ENCODE results near the gene CFAP90.

The CFAP90 gene

DNA sequence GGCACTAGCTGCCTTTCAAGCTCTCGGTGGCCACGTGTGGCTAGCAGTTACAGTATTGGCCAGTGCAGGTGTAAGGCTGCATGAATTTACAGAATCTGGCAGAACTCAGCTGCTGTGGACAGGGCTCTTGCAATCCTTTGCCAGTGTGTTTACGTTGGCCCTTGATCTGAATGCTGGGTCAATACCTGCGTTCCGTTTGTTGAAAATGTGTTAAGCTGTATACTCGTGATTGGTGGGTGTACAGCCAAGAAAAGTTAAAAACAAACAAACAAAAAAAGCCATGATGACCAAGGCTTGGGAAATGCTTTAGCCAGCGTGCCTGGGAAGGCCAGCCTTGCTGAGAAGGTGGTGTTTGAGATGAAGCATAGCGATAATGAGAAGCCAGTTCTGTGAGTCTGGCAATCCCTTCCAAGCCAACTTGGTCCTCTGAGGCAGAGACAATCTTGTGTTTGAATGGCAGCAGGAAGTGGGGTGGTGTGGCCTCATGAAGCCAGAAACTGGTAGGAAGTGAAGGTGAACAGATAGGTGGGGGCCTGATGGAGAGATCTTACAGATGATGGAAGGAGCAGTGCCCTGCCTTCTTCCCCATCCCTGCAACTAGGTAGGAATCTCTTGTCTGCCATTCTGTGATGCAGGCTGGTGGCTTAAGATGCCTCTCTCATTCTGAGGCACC is 820 bp upstream of the CFAP90 start:
- H3K4me1 ChIP-seq (ENCODE audit: control insufficient read depth in 2 of 2, insufficient read depth in 2 of 2, low read length in 2 of 2): peaks cover 7 to 8% of the 10 kb centered on the region in 2 donors
- no peak overlapping the region for H3K9ac ChIP-seq (ENCODE audit: low read depth in 1 of 2, low read length in 2 of 2)
- H3K27me3 ChIP-seq (ENCODE audit: control insufficient read depth in 2 of 2, insufficient read depth in 2 of 2, low read length in 2 of 2): peaks cover 20 to 26% of the 10 kb centered on the region in 2 donors
- H3K4me3 ChIP-seq (ENCODE audit: low read length in 2 of 2): no peak overlapping the region
- no peaks in the 10 kb centered on the region for H3K9me3 ChIP-seq (ENCODE audit: control insufficient read depth in 2 of 2, low read length in 2 of 2)
- H3K36me3 ChIP-seq (ENCODE audit: control insufficient read depth in 2 of 2, insufficient read depth in 2 of 2, low read length in 2 of 2): no peaks in the 10 kb centered on the region
- H3K27ac ChIP-seq (ENCODE audit: low read depth in 2 of 2, low read length in 2 of 2): no peak overlapping the region

DNA sequence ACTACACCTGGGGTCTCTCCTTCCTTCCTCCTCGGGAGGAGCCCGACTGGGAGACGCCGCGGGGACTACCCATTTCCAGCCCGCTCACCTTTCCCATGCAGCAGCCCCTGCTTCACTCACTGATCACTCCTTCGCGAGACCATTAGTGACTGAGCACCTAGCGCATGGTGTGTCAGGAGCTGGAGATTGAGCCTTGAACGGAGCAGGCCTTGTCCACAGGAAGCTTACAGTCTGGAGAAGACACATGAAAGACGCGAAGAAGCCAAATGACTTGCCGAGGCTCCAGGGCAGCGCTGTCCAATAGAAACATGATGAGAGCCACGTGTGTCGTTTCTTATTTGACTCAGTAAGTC is 283 bp upstream of the CFAP90 start:
- Histone ChIP-seq H3K9ac (ENCODE audit: low read depth in 1 of 2, low read length in 2 of 2) (no peak overlapping the region), H3K27ac (ENCODE audit: low read depth in 2 of 2, low read length in 2 of 2) (no peak overlapping the region), H3K27me3 (ENCODE audit: control insufficient read depth in 2 of 2, insufficient read depth in 2 of 2, low read length in 2 of 2) (peaks cover 20 to 26% of the 10 kb centered on the region in 2 donors), H3K4me3 (ENCODE audit: low read length in 2 of 2) (no peak overlapping the region), H3K9me3 (ENCODE audit: control insufficient read depth in 2 of 2, low read length in 2 of 2) (no peaks in the 10 kb centered on the region), H3K36me3 (ENCODE audit: control insufficient read depth in 2 of 2, insufficient read depth in 2 of 2, low read length in 2 of 2) (no peaks in the 10 kb centered on the region), H3K4me1 (ENCODE audit: control insufficient read depth in 2 of 2, insufficient read depth in 2 of 2, low read length in 2 of 2) (peaks cover 7 to 8% of the 10 kb centered on the region in 2 donors)

DNA sequence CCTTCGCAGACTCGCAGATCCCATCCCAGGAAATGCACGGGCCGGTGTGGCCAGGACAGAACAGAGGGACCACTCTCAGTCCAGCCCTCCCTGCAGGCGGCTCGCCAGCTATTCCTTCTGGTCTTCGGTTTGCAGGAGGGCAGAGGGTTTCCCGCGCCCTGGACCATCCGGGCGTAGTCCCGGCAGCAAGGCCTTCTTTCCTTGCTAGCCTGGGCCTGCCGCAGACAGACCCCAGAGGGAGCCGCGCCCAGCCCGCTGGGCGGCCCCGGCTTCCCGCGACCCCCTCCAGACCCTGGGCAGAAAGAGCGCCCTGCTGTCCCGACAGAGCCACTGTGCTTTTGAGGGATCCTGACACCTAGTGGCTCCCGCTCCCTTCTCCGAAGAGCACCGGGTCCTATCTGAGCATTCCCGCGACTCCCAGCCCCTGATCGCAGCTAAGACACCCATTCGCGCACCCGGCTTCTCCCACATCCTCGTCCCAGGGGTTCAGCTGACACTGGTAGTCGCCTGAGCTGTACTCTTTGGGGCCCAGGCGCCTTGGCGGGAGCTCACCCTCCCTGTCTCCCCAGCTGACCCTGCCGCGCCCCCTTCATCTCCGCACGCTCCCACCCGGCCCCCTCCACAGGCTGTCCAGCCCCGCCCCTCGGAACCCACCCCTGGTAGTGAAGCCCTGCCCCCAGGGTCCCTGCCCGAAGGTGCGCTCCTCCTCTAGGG is 1.1 kb downstream of the CFAP90 start:
- H3K4me3 ChIP-seq (ENCODE audit: low read length in 2 of 2): peak overlapping the region; percentile 52 to 60
- H3K9ac ChIP-seq (ENCODE audit: low read depth in 1 of 2, low read length in 2 of 2): peak overlapping the region in 1 of 2 donors; percentile 26
- no peak overlapping the region for H3K27ac ChIP-seq (ENCODE audit: low read depth in 2 of 2, low read length in 2 of 2)
- H3K9me3 ChIP-seq (ENCODE audit: control insufficient read depth in 2 of 2, low read length in 2 of 2): no peaks in the 10 kb centered on the region
- peaks cover 24 to 33% of the 10 kb centered on the region in 2 donors for H3K27me3 ChIP-seq (ENCODE audit: control insufficient read depth in 2 of 2, insufficient read depth in 2 of 2, low read length in 2 of 2)
- no peaks in the 10 kb centered on the region for H3K36me3 ChIP-seq (ENCODE audit: control insufficient read depth in 2 of 2, insufficient read depth in 2 of 2, low read length in 2 of 2)
- H3K4me1 ChIP-seq (ENCODE audit: control insufficient read depth in 2 of 2, insufficient read depth in 2 of 2, low read length in 2 of 2): peaks cover 7 to 8% of the 10 kb centered on the region in 2 donors

DNA sequence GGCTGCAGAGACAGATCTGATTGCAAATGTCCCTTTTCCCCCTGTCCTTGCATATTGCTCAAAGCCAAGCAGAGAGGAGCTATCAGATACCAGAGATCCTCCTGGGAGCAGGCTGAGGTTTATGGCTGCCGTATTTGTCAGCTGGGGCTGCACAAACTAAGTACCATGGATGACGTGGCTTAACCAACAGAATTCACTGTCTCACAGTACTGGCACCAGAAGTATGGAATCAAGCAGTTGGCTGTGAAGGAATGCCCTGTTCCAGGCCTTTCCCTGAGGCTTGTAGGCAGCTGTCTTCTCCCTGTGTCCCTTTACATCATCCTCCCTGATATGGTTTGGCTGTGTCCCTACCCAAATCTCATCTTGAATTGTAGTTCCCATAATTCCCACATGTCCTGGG is 2.6 kb downstream of the CFAP90 start:
- no peak overlapping the region for H3K9ac ChIP-seq (ENCODE audit: low read depth in 1 of 2, low read length in 2 of 2)
- H3K36me3 ChIP-seq (ENCODE audit: control insufficient read depth in 2 of 2, insufficient read depth in 2 of 2, low read length in 2 of 2): no peaks in the 10 kb centered on the region
- H3K9me3 ChIP-seq (ENCODE audit: control insufficient read depth in 2 of 2, low read length in 2 of 2): no peaks in the 10 kb centered on the region
- H3K4me1 ChIP-seq (ENCODE audit: control insufficient read depth in 2 of 2, insufficient read depth in 2 of 2, low read length in 2 of 2): peaks cover 7 to 8% of the 10 kb centered on the region in 2 donors
- H3K27me3 ChIP-seq (ENCODE audit: control insufficient read depth in 2 of 2, insufficient read depth in 2 of 2, low read length in 2 of 2): peaks cover 24 to 31% of the 10 kb centered on the region in 2 donors
- H3K27ac ChIP-seq (ENCODE audit: low read depth in 2 of 2, low read length in 2 of 2): no peak overlapping the region
- H3K4me3 ChIP-seq (ENCODE audit: low read length in 2 of 2): no peak overlapping the region

DNA sequence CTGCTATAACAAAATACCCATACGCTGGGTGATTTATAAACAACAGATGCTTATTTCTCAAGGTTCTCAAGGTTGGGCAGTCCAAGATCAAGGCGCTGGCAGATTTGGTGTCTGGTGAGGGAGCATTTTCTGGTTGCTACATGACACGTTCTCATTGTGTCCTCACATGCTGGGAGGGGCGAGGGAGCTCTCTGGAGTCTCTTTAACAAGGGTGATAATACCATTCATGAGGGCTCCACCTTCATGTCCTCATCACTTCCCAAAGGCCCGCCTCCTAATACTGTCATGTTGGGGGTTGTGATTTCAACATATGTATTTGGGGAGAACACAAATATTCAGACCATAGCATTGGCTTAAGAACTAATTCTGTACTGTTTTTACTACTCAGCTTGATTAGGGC is 4.6 kb downstream of the CFAP90 start:
- Histone ChIP-seq H3K4me3 (ENCODE audit: low read length in 2 of 2) (no peak overlapping the region), H3K27ac (ENCODE audit: low read depth in 2 of 2, low read length in 2 of 2) (no peak overlapping the region), H3K9me3 (ENCODE audit: control insufficient read depth in 2 of 2, low read length in 2 of 2) (no peaks in the 10 kb centered on the region), H3K27me3 (ENCODE audit: control insufficient read depth in 2 of 2, insufficient read depth in 2 of 2, low read length in 2 of 2) (peaks cover 24% of the 10 kb centered on the region in 2 donors), H3K9ac (ENCODE audit: low read depth in 1 of 2, low read length in 2 of 2) (no peak overlapping the region), H3K36me3 (ENCODE audit: control insufficient read depth in 2 of 2, insufficient read depth in 2 of 2, low read length in 2 of 2) (no peaks in the 10 kb centered on the region), H3K4me1 (ENCODE audit: control insufficient read depth in 2 of 2, insufficient read depth in 2 of 2, low read length in 2 of 2) (peaks cover 4 to 8% of the 10 kb centered on the region in 2 donors)

DNA sequence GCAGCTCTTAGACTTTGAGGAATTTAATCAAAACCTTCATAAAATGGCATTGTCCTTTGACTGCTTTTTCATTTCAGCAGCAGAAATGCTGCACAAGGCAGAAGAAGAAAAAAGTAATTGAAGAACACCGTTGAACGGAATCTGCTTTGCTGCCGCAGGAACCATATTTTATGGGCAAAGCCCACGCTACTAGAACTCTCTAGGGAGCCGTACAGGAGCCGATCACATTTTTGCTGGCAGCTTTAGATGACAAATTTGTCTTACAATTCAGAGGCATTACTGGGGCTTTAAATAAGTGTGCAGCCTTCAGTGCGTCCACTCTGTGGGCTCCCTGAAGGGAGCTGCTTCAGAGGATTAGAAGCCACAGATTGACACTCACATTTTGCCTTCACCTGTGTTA is 5.4 kb downstream of the CFAP90 start:
- peaks cover 19 to 24% of the 10 kb centered on the region in 2 donors for H3K27me3 ChIP-seq (ENCODE audit: control insufficient read depth in 2 of 2, insufficient read depth in 2 of 2, low read length in 2 of 2)
- H3K9me3 ChIP-seq (ENCODE audit: control insufficient read depth in 2 of 2, low read length in 2 of 2): no peaks in the 10 kb centered on the region
- H3K4me1 ChIP-seq (ENCODE audit: control insufficient read depth in 2 of 2, insufficient read depth in 2 of 2, low read length in 2 of 2): peaks cover 4 to 8% of the 10 kb centered on the region in 2 donors
- H3K36me3 ChIP-seq (ENCODE audit: control insufficient read depth in 2 of 2, insufficient read depth in 2 of 2, low read length in 2 of 2): no peaks in the 10 kb centered on the region
- H3K4me3 ChIP-seq (ENCODE audit: low read length in 2 of 2): no peak overlapping the region
- H3K9ac ChIP-seq (ENCODE audit: low read depth in 1 of 2, low read length in 2 of 2): no peak overlapping the region
- H3K27ac ChIP-seq (ENCODE audit: low read depth in 2 of 2, low read length in 2 of 2): no peak overlapping the region

DNA sequence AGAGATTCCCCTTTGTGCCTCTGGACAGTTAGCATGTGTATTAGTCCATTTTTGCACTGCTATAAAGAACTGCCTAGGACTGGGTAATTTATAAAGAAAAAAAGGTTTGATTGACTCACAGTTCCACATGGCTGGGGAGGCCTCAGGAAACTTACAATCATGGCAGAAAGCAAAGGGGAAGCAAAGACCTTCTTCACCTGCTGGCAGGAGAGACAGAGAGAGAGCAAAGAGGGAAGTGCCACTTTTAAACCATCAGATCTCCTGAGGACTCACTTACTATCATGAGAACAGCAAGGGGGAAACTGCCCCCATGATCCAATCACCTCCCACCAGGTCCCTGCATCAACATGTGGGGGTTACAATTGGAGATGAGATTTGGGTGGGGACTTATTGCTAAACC is 6.0 kb downstream of the CFAP90 start:
- Histone ChIP-seq H3K9me3 (ENCODE audit: control insufficient read depth in 2 of 2, low read length in 2 of 2) (no peaks in the 10 kb centered on the region), H3K4me1 (ENCODE audit: control insufficient read depth in 2 of 2, insufficient read depth in 2 of 2, low read length in 2 of 2) (peaks cover 3 to 4% of the 10 kb centered on the region in 2 donors), H3K4me3 (ENCODE audit: low read length in 2 of 2) (no peak overlapping the region), H3K36me3 (ENCODE audit: control insufficient read depth in 2 of 2, insufficient read depth in 2 of 2, low read length in 2 of 2) (no peaks in the 10 kb centered on the region), H3K27me3 (ENCODE audit: control insufficient read depth in 2 of 2, insufficient read depth in 2 of 2, low read length in 2 of 2) (peaks cover 18 to 24% of the 10 kb centered on the region in 2 donors), H3K27ac (ENCODE audit: low read depth in 2 of 2, low read length in 2 of 2) (no peak overlapping the region), H3K9ac (ENCODE audit: low read depth in 1 of 2, low read length in 2 of 2) (no peak overlapping the region)

DNA sequence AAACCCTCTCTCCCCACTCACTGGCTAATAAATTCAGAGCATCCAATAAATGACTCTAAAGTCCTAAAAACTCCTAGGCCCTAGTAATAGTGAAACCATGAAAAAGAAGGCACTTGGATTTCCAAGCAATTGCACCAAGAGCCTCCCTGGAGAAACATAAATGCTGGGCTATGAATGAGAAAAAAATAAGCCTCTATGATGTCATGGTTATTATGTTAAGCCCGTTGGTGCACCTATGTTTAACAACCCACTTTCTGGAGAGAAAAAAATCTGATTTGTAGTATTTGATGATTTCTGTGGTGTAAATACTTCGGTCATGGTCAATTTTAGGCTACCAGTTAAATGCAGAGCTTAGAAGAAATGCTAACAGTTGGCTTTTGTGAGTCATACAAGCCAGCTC is 8.4 kb downstream of the CFAP90 start:
- Histone ChIP-seq H3K9ac (ENCODE audit: low read depth in 1 of 2, low read length in 2 of 2) (no peak overlapping the region), H3K27ac (ENCODE audit: low read depth in 2 of 2, low read length in 2 of 2) (no peak overlapping the region), H3K9me3 (ENCODE audit: control insufficient read depth in 2 of 2, low read length in 2 of 2) (no peaks in the 10 kb centered on the region), H3K4me1 (ENCODE audit: control insufficient read depth in 2 of 2, insufficient read depth in 2 of 2, low read length in 2 of 2) (no peaks in the 10 kb centered on the region), H3K4me3 (ENCODE audit: low read length in 2 of 2) (no peak overlapping the region), H3K36me3 (ENCODE audit: control insufficient read depth in 2 of 2, insufficient read depth in 2 of 2, low read length in 2 of 2) (no peaks in the 10 kb centered on the region), H3K27me3 (ENCODE audit: control insufficient read depth in 2 of 2, insufficient read depth in 2 of 2, low read length in 2 of 2) (peaks cover 4 to 7% of the 10 kb centered on the region in 2 donors)

DNA sequence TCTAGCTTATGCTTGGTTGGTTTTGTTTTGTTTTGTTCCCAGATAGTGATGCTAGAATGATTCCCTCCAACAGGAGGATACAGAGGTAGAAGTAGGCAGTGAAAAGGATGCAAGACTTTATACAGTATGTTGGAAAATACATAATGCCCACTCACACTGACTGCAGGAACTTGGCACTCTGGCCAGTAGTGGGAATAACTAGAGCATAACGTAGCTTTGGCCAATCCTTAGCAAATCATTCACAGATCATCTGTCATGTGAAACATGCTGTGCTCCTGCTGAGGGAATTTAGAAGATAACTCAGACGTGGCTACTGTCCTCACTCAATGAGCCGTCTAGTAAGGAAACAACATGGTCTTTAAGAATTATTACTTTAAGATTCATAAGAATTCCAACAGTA is 13.5 kb downstream of the CFAP90 start:
- Histone ChIP-seq H3K4me3 (ENCODE audit: low read length in 2 of 2) (no peak overlapping the region), H3K27me3 (ENCODE audit: control insufficient read depth in 2 of 2, insufficient read depth in 2 of 2, low read length in 2 of 2) (no peaks in the 10 kb centered on the region), H3K36me3 (ENCODE audit: control insufficient read depth in 2 of 2, insufficient read depth in 2 of 2, low read length in 2 of 2) (no peaks in the 10 kb centered on the region), H3K9me3 (ENCODE audit: control insufficient read depth in 2 of 2, low read length in 2 of 2) (no peaks in the 10 kb centered on the region), H3K27ac (ENCODE audit: low read depth in 2 of 2, low read length in 2 of 2) (no peak overlapping the region), H3K4me1 (ENCODE audit: control insufficient read depth in 2 of 2, insufficient read depth in 2 of 2, low read length in 2 of 2) (no peaks in the 10 kb centered on the region), H3K9ac (ENCODE audit: low read depth in 1 of 2, low read length in 2 of 2) (no peak overlapping the region)

DNA sequence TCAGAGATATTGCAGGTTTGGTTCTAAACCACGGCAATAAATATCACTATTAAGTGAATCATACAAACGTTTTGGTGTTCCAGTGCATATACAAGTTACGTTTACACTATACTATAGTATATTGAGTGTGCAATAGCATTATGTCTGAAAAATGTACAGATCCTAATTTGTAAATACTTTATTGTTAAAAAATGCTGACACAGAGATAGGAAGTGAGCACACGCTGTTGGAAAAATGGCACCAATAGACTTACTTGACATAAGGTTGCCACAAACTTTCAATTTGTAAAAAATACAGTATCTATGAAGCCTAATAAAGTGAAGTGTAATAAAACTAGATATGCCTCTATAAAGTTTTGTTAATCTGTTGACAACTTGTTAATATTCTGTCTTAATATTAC is 16.0 kb downstream of the CFAP90 start:
- Histone ChIP-seq H3K4me3 (ENCODE audit: low read length in 2 of 2) (no peak overlapping the region), H3K4me1 (ENCODE audit: control insufficient read depth in 2 of 2, insufficient read depth in 2 of 2, low read length in 2 of 2) (no peaks in the 10 kb centered on the region), H3K27me3 (ENCODE audit: control insufficient read depth in 2 of 2, insufficient read depth in 2 of 2, low read length in 2 of 2) (no peaks in the 10 kb centered on the region), H3K9me3 (ENCODE audit: control insufficient read depth in 2 of 2, low read length in 2 of 2) (no peaks in the 10 kb centered on the region), H3K36me3 (ENCODE audit: control insufficient read depth in 2 of 2, insufficient read depth in 2 of 2, low read length in 2 of 2) (no peaks in the 10 kb centered on the region), H3K9ac (ENCODE audit: low read depth in 1 of 2, low read length in 2 of 2) (no peak overlapping the region), H3K27ac (ENCODE audit: low read depth in 2 of 2, low read length in 2 of 2) (no peak overlapping the region)

Data from mucosa of rectum (tissue), 2 donors.